ENCODE measurements around the gene EIF5A. TPM values are rescaled to one million over a fixed set of nuclear protein-coding genes. Genes with fewer than 3 reads are reported as not detected.

Gene EIF5A
- total RNA-seq, 2 donors from 2014 or later, result 118 to 130 TPM

DNA sequence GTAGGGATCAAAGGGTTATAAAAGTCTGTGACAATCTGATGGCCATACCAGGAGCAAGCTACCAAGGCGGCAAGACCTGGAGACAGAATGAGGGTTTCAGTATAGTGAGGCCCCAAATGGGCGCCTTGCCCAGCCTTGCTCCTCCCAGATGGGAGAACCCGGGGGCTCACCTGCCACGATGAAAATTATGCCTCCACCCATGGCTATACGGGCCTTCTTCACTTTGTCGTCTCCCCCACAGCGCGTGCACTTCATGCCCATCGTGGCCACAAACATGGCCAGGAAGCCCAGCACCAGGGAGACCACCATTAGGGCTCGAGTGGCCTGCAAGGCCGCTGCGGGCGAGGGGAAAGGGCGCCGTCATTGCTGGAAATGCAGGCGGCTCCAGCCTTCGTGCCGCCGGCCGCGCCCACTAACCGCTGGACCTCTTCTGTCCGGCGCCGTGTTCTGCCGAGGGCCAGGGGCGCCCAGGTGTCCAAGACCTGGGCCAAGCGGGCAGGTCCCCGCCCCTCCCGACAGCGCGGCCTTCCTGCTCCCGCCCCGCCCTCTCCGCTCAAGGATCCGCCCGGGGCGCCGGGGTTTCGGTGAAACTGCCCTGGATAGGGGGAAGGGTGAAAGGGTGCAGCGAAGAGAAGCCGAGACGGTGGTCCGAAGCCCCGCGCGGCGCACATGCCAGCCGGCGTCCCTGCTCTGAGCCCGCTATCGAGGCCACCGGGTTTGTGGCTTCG, 46.6 kb upstream of the EIF5A start:
- peaks cover 12% of the 10 kb centered on the region for H3K27me3 ChIP-seq (replicated peaks; ENCODE audit: insufficient read depth)

DNA sequence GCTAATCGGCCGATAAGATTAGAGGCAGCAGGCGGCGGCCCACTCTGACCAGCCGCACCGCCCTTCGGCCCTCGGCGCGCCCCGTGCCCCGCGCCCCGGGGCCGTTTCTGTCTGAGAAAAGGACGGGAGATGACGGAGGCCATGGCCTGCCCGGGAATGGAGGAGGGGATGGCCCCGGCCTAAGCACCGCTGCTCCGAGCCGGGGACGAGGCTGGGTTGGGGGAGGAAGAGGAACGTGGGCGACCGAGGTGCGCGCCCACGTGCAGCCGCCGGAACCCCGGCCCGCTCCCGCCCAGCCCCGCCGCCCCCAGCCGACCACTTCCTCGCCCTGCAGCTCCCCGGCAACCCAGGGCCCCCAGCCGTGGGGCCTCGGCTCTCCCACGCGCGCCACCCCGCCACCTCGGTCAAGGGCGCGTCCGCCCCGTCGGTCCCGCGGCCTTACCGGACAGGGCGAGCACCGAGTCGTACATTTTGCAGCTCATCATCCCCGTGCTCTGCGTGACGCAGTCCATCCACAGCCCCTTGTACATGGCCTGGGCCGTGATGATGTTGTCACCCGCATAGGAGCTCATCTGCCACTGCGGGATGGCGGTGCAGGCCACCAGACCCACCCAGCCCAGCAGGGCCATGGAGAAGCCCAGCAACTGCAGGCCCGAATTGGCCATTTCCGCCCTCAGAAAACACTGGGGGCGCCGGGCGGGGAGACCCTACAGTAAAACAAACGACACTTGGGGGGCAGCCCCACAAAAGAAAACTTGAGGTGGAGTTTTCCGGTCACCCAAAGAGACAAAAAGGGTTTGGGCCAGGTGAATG, 45.8 kb upstream of the EIF5A start:
- Histone ChIP-seq H3K4me1 (ENCODE audit: control insufficient read depth in 1 of 2, low read depth in 2 of 2) (peaks cover 11 to 25% of the 10 kb centered on the region in 2 donors), H3K27ac (no peak overlapping the region), H3K4me3 (peak overlapping the region; percentile 75), H3K36me3 (peaks cover 15% of the 10 kb centered on the region), H3K27me3 (replicated peaks; ENCODE audit: insufficient read depth) (peaks cover 12% of the 10 kb centered on the region), H3K9me3 (no peaks in the 10 kb centered on the region)
- DNase-seq (ENCODE audit: low spot score) (no peak), ATAC-seq (ENCODE audit: insufficient number of reproducible peaks, low FRiP score, low read depth) (peak; percentile 1)
- TF ChIP-seq, protein P1, sequence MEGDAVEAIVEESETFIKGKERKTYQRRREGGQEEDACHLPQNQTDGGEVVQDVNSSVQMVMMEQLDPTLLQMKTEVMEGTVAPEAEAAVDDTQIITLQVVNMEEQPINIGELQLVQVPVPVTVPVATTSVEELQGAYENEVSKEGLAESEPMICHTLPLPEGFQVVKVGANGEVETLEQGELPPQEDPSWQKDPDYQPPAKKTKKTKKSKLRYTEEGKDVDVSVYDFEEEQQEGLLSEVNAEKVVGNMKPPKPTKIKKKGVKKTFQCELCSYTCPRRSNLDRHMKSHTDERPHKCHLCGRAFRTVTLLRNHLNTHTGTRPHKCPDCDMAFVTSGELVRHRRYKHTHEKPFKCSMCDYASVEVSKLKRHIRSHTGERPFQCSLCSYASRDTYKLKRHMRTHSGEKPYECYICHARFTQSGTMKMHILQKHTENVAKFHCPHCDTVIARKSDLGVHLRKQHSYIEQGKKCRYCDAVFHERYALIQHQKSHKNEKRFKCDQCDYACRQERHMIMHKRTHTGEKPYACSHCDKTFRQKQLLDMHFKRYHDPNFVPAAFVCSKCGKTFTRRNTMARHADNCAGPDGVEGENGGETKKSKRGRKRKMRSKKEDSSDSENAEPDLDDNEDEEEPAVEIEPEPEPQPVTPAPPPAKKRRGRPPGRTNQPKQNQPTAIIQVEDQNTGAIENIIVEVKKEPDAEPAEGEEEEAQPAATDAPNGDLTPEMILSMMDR (IDR thresholded peaks at IDR 0.05), result no peak

More for the DNA sequence above, 46.6 kb upstream of the EIF5A start:
- DNase-seq (ENCODE audit: low spot score) (no peak), ATAC-seq (ENCODE audit: insufficient number of reproducible peaks, low FRiP score, low read depth) (no peak)
- peaks cover 11 to 25% of the 10 kb centered on the region in 2 donors for H3K4me1 ChIP-seq (ENCODE audit: control insufficient read depth in 1 of 2, low read depth in 2 of 2)
- H3K9me3 ChIP-seq, result no peaks in the 10 kb centered on the region
- peaks cover 15% of the 10 kb centered on the region for H3K36me3 ChIP-seq
- TF ChIP-seq, protein P1 (IDR thresholded peaks at IDR 0.05), result no peak
- H3K27ac ChIP-seq, result no peak overlapping the region
- peak overlapping the region; percentile 75 for H3K4me3 ChIP-seq

DNA sequence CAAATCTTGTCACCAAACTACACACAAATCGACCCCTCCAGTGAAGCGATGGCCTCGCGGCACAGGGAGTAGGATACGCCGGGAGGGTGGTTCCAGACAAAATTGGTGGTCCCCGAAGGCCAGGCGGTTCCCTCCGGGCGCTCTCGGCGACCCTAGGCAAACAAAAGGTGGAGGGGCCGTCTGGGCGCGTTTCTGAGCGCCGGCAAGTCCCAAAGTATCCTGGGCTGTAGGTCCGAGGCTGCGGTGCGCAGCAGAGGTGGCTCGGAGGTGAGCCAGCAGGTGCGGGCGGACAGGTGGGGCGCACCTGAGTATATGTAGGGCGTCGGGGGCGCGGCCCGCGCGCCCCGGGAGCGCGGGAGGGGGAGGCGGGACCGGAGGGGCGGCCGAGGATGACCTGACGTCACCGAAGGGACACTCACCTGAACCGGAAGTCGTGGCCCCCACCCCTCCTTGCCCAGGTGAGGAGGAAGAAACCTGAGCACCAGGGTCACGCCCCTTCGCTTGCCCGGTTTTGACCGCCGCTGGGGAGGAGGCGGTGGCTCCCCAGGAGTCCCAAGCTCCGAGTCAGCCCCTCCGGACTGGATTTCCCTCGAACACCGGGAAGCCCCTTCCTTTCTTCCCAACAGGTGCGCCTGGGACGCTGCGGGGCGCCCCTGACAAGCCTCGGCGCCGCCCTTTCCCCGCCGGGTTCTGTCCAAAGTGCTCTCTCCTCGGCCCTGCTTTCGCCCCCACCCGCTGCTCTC, 45.1 kb upstream of the EIF5A start, which contains the start of gene CLDN7:
CLDN7 (minus strand) TSS at position 287 of the 743 bp plus-strand sequence. CDS start 435 bp downstream, outside the sequence.
- TF ChIP-seq, protein P1 (IDR thresholded peaks at IDR 0.05), result no peak
- H3K4me1 ChIP-seq (ENCODE audit: control insufficient read depth in 1 of 2, low read depth in 2 of 2), result peaks cover 11 to 25% of the 10 kb centered on the region in 2 donors
- H3K36me3 ChIP-seq, result peaks cover 14% of the 10 kb centered on the region
- peak within 1 kb of the TSS in 1 of 2 donors; percentile 3 for H3K27ac ChIP-seq
- peak within 1 kb of the TSS; percentile 75 for H3K4me3 ChIP-seq
- ATAC-seq (ENCODE audit: insufficient number of reproducible peaks, low FRiP score, low read depth) (no peak), DNase-seq (ENCODE audit: low spot score) (no peak)
- no peaks in the 10 kb centered on the region for H3K9me3 ChIP-seq
- peaks cover 12% of the 10 kb centered on the region for H3K27me3 ChIP-seq (replicated peaks; ENCODE audit: insufficient read depth)

DNA sequence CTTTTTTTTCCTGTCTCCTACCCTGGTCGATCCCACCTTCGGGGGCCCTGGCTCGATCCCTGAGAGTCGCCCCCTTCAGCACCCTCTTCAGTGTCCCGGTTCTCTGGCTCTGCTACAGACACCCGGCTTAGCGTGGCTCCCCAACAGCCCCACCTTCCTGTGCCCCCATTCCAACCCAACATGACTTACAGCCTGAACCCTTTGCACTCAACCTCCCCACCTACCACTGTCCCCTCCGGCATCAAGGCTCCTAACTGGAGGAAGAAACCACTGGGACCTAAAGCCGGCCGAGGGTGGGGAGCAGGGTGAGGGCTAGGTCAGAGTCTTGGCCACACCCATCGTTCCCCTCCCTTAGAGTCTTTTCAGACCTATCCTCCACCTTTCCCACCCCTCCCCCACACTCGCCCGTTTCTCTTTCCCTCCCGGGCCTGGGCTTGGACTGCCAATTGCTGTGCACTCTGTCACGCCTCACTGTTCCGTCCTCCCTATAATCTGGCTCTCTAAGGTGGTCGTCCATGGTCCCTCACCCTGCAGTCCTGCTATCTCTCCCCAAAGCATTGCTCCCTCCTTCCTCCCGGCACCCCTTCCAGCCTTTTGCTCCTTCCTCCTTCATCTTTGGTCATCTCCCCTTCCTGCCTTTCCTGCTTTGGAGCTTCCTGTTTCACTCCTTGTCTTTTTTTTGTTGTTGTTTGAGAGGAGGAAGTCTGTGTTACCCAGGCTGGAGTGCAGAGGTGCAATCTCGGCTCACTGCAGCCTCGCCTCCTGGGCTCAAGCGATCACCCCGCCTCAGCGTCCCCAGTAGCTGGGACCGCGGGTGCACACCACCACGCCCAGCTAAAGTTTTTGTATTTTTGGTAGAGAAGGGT, 44.3 kb upstream of the EIF5A start:
- DNase-seq (ENCODE audit: low spot score), result no peak
- Histone ChIP-seq H3K36me3 (peaks cover 8% of the 10 kb centered on the region), H3K4me1 (ENCODE audit: control insufficient read depth in 1 of 2, low read depth in 2 of 2) (peaks cover 11 to 25% of the 10 kb centered on the region in 2 donors), H3K27ac (peak overlapping the region in 1 of 2 donors; percentile 3), H3K27me3 (replicated peaks; ENCODE audit: insufficient read depth) (peaks cover 12% of the 10 kb centered on the region), H3K4me3 (peak overlapping the region; percentile 75), H3K9me3 (no peaks in the 10 kb centered on the region)
- ATAC-seq (ENCODE audit: insufficient number of reproducible peaks, low FRiP score, low read depth), result no peak
- TF ChIP-seq, protein P1 (IDR thresholded peaks at IDR 0.05), result no peak
